EL (cell line): ENCODE data around the gene OAS2.
"Not testable (repeated sequence)": the region's sequence is repeated elsewhere in the genome, so short reads cannot be mapped to it uniquely, and the experiment has no call there.

Source experiments
- DNase-seq: peaks from one replicate; pipeline ENCODE4 v3.0.0-alpha.2; 2016

OAS2 gene

GRCh38 chr12:112986291-112986800 lies 8.0 kb downstream of the OAS2 start:
- no peak for DNase-seq

- no peak for DNase-seq
Measured at GRCh38 chr12:112987561-112987960, 9.2 kb downstream of the OAS2 start.

GRCh38 chr12:112988224-112988623 lies 9.9 kb downstream of the OAS2 start:
- DNase-seq, result no peak

- DNase-seq, result not testable (repeated sequence)
Measured at GRCh38 chr12:112988823-112989385, 10.6 kb downstream of the OAS2 start.

GRCh38 chr12:112989806-112990205 lies 11.5 kb downstream of the OAS2 start:
- no peak for DNase-seq

GRCh38 chr12:112992541-112993398 lies 14.5 kb downstream of the OAS2 start:
- DNase-seq, result peak; percentile 79

GRCh38 chr12:112995008-112995407 lies 16.7 kb downstream of the OAS2 start:
- no peak for DNase-seq

GRCh38 chr12:112996501-112996900 lies 18.2 kb downstream of the OAS2 start:
- DNase-seq, result no peak

- no peak for DNase-seq
Measured at GRCh38 chr12:112997506-112997905, 19.2 kb downstream of the OAS2 start.

GRCh38 chr12:112998987-112999767 lies 20.9 kb downstream of the OAS2 start:
- no peak for DNase-seq

- no peak for DNase-seq
Measured at GRCh38 chr12:113000433-113000832, 22.1 kb downstream of the OAS2 start.

- no peak for DNase-seq
Measured at GRCh38 chr12:113002155-113002554, 23.8 kb downstream of the OAS2 start.

- DNase-seq, result no peak
Measured at GRCh38 chr12:113002676-113003075, 24.4 kb downstream of the OAS2 start.

- DNase-seq, result no peak
Measured at GRCh38 chr12:113003636-113004035, 25.3 kb downstream of the OAS2 start.

- peak; percentile 29 for DNase-seq
Measured at GRCh38 chr12:113005762-113006161, 27.4 kb downstream of the OAS2 start.

- no peak for DNase-seq
Measured at GRCh38 chr12:113006206-113006605, 27.9 kb downstream of the OAS2 start.

- peak; percentile 21 for DNase-seq
Measured at GRCh38 chr12:113006641-113007040, 28.3 kb downstream of the OAS2 start.

- DNase-seq, result peak; percentile 94
Measured at GRCh38 chr12:113007166-113007565, 28.8 kb downstream of the OAS2 start.

GRCh38 chr12:113010701-113011100 lies 32.4 kb downstream of the OAS2 start:
- DNase-seq, result no peak

- no peak for DNase-seq
Measured at GRCh38 chr12:113014565-113014964, 36.2 kb downstream of the OAS2 start.

- no peak for DNase-seq
Measured at GRCh38 chr12:113016796-113017195, 38.5 kb downstream of the OAS2 start.

- DNase-seq, result peak; percentile 64
Measured at GRCh38 chr12:113019025-113019424, 40.7 kb downstream of the OAS2 start.

- no peak for DNase-seq
Measured at GRCh38 chr12:113021500-113021899, 43.2 kb downstream of the OAS2 start.
